ENCODE data around the gene RIPOR2. TPM values are rescaled to one million over a fixed set of nuclear protein-coding genes. Genes with fewer than 3 reads are reported as not detected.
"Not testable (repeated sequence)": the region's sequence is repeated elsewhere in the genome, so short reads cannot be mapped to it uniquely, and the experiment has no call there.

Gene RIPOR2
- total RNA-seq, 6 experiments from 2014 or later: 9.1 to 20.7 (median 10.2) TPM

DNA sequence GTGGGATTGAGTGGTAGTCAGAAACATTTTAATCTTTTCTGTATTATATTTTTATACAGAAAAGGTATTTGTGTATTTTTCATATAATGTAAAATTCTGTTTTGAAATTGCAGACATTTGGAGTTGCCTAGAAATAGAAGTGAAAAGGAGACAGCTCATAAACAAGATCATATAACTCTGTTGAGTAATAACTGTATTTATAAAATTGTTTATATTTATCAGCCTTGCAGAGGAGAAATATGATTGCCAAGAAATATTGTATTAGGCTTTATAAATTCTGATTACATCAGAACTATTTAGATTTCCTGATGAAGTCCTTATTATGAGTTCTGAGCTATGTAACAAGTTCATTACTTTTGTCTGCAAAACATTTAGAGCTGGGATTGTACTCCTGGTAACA, 55.3 kb downstream of the RIPOR2 start:
- H3K27ac Mint-ChIP-seq: peak overlapping the region; percentile 83; the same call in 1 of the 2 replicates
- no peaks in the 10 kb centered on the region; the same call in 1 of the 2 replicates for H3K27me3 Mint-ChIP-seq (ENCODE audit: insufficient read depth)
- no peak overlapping the region for H3K4me3 Mint-ChIP-seq
- TF ChIP-seq, protein P1, sequence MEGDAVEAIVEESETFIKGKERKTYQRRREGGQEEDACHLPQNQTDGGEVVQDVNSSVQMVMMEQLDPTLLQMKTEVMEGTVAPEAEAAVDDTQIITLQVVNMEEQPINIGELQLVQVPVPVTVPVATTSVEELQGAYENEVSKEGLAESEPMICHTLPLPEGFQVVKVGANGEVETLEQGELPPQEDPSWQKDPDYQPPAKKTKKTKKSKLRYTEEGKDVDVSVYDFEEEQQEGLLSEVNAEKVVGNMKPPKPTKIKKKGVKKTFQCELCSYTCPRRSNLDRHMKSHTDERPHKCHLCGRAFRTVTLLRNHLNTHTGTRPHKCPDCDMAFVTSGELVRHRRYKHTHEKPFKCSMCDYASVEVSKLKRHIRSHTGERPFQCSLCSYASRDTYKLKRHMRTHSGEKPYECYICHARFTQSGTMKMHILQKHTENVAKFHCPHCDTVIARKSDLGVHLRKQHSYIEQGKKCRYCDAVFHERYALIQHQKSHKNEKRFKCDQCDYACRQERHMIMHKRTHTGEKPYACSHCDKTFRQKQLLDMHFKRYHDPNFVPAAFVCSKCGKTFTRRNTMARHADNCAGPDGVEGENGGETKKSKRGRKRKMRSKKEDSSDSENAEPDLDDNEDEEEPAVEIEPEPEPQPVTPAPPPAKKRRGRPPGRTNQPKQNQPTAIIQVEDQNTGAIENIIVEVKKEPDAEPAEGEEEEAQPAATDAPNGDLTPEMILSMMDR (IDR thresholded peaks at IDR 0.05): no peak
- no peak for DNase-seq
- H3K4me1 Mint-ChIP-seq (ENCODE audit: low read depth): peaks cover 67% of the 10 kb centered on the region
- peaks cover 25% of the 10 kb centered on the region for H3K36me3 Mint-ChIP-seq (ENCODE audit: low read depth)
- peaks cover 28% of the 10 kb centered on the region for H3K9me3 Mint-ChIP-seq

DNA sequence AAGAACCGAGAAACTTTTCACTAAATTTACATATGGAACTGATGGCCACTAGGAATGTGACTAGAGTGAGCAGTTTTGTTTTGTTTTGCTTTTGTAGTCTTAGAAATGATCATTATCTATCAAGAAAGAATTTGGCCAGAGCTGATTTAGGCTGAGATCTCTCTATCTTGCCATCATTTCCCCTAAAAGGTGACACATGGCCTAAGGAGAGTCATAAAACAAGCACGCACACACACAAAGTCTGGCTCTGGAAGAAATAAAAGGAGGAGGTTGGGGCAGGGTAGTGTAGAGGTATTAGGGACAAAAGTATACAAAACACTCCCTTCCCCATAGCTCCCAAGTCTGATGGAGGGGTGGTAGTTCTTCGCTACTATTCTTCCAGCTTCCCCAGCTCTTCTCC, 56.4 kb downstream of the RIPOR2 start:
- H3K4me3 Mint-ChIP-seq: peak overlapping the region; percentile 50; the same call in 1 of the 2 replicates
- peak; percentile 87 for DNase-seq
- H3K4me1 Mint-ChIP-seq (ENCODE audit: low read depth): peaks cover 64% of the 10 kb centered on the region
- peaks cover 28% of the 10 kb centered on the region for H3K36me3 Mint-ChIP-seq (ENCODE audit: low read depth)
- H3K27ac Mint-ChIP-seq: peak overlapping the region; percentile 83
- H3K9me3 Mint-ChIP-seq: peaks cover 28% of the 10 kb centered on the region
- TF ChIP-seq, protein P1 (IDR thresholded peaks at IDR 0.05): no peak
- no peaks in the 10 kb centered on the region; the same call in 1 of the 2 replicates for H3K27me3 Mint-ChIP-seq (ENCODE audit: insufficient read depth)

DNA sequence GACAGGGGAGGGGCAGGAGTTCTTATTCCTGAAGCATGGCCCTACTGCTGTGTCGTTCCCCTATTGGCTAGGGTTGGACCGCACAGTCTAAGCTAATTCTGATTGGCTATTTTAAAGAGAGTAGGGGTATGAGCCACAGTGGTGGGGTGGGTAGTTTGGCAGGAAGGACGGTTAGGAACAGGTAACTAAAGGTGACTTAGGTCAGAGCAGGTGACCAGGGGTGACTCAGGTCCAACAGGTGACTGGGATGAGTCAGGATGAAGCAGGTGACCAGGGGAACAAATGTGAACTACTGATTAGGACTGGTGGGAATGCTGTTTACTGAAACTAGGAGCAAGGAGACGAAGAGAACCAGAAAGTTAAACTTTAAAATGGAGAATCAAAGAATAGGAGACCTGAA, 58.0 kb downstream of the RIPOR2 start:
- Mint-ChIP-seq H3K9me3 (peaks cover 28% of the 10 kb centered on the region), H3K4me1 (ENCODE audit: low read depth) (peaks cover 49% of the 10 kb centered on the region), H3K36me3 (ENCODE audit: low read depth) (peaks cover 28% of the 10 kb centered on the region), H3K27ac (peak overlapping the region; percentile 28)
- not testable (repeated sequence) for H3K4me3 Mint-ChIP-seq; DNase-seq; H3K27me3 Mint-ChIP-seq (ENCODE audit: insufficient read depth)

DNA sequence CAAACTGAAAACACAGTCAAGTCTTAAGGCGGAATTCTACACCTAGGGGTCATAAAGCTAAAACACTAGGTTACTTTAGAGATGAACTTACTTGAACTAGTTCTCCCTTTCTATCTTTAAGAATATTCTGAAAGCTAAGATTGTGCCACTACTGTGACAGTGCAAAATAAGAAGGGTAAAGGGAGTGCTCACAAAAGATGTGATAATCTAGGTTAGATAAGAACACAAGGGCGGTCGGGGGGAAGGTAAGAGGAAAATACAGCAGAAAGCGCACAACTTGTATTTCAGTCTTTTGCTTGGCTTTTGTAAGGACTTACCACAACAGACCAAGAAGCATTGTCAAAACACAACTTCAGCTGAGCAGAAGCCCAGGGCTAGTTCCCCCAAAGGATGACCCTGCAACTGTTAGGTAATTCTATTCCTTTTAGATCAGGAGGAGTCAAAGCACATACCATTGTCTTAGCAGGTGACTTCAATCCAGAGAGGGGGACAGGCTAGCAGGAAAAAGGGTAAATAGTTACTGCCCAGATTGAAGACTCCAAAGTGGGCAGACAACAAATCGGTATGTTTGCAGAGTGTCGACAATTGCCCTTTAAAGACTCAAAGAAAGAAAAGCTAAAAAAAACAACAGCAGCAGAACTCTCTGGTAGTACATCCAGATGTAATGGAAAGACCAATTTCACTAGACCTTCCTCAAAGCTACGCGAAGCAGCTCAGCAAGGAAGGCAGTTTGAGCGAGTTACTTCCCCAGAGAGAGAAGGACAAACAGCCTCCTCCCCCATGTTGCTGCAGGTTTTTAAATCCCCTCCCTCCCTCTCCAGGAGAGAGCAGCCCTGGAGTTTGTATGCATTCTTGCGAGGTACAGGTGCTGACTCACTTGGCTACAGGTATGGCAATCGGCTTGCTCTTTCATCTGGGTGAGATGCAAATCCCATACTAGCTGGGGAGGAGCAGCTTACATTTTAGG, 59.0 kb downstream of the RIPOR2 start:
- Mint-ChIP-seq H3K4me1 (ENCODE audit: low read depth) (peaks cover 42% of the 10 kb centered on the region), H3K27ac (no peak overlapping the region), H3K9me3 (peaks cover 28% of the 10 kb centered on the region), H3K27me3 (ENCODE audit: insufficient read depth) (no peaks in the 10 kb centered on the region; the same call in 1 of the 2 replicates), H3K36me3 (ENCODE audit: low read depth) (peaks cover 28% of the 10 kb centered on the region), H3K4me3 (no peak overlapping the region)
- no peak for DNase-seq
- TF ChIP-seq, protein P1 (IDR thresholded peaks at IDR 0.05): no peak

DNA sequence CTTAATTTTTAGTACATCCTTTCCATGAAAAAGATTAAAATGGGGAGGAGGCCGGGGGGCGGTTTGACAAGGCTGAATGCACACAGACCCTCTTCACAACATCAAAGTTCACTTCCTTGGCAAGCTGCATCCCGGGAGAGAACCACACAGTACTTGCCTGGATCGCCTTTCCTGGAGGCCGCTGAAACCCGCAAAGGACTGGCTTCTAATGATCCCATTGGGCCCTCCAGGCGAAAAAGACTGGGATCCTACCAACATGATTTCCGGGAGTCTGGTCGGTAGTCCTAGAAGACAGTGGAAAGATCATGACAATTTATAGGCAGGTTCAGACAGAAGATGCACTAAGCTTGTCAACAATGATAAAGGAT, 60.2 kb downstream of the RIPOR2 start:
- TF ChIP-seq, protein P1 (IDR thresholded peaks at IDR 0.05): no peak
- DNase-seq: no peak
- Mint-ChIP-seq H3K4me3 (no peak overlapping the region), H3K27ac (no peak overlapping the region), H3K4me1 (ENCODE audit: low read depth) (peaks cover 38% of the 10 kb centered on the region), H3K27me3 (ENCODE audit: insufficient read depth) (no peaks in the 10 kb centered on the region; the same call in 1 of the 2 replicates), H3K36me3 (ENCODE audit: low read depth) (peaks cover 28% of the 10 kb centered on the region), H3K9me3 (peaks cover 28% of the 10 kb centered on the region)
